Thyroid gland (tissue), 4 donors: Measurements from ENCODE around the gene UBE2E2.

ENCODE experiments used
- POLR2A ChIP-seq, 2 donors: fragments of 450-650 bp; IDR thresholded peaks; one replicate each; pipeline ENCODE4 v1.6.1; 2017; ENCODE audit warnings: antibody characterized with exemption in 2 of 2, mild to moderate bottlenecking in 2 of 2, moderate library complexity in 1 of 2
- TF ChIP-seq, protein P1 (sequence below), 6 experiments: fragments of 200-600 bp in 3 of 6; fragments of 450-650 bp in 3 of 6; sonication (generic) in 3 of 6; IDR thresholded peaks; one replicate each; pipeline ENCODE4 v1.5.1; 2016 to 2019; ENCODE audit warnings: antibody characterized with exemption in 6 of 6, mild to moderate bottlenecking in 2 of 6, inconsistent platforms in 1 of 6, moderate library complexity in 1 of 6

DNA sequence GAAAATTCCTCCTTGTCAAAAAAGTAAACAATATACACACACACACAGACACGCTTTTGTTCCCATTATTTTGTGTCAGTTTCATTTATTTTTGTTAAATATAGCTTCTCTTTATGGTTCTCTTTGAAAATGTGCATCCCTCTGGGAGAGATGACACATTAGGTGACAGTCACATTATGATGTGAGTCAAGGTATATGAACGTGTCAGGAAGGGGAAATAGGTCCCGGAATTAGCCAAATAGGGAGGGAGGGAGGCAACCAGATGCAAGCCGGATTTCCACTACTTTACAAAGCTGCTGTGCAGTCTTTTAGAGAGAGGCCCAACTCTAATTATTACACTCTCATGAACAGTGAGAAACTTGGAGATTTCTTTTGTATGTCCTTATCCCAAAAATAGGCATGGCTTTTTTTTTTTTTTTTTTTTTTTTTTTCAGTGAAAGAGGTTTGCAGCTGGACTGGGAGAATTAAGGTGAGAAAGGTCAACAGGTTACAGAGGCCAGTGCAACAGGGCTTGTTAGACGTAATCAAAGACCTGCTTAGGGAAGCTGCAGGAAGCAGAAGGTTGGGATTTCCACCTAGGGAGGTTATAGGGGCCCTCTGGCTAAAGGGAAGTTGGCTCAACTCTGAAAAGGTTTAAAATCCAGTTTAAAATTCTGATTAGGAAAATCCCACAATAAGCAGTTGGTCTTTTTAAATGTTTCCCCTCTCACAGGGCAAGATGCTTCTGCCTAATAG lies 362.1 kb downstream of the UBE2E2 start:
- TF ChIP-seq, protein P1, sequence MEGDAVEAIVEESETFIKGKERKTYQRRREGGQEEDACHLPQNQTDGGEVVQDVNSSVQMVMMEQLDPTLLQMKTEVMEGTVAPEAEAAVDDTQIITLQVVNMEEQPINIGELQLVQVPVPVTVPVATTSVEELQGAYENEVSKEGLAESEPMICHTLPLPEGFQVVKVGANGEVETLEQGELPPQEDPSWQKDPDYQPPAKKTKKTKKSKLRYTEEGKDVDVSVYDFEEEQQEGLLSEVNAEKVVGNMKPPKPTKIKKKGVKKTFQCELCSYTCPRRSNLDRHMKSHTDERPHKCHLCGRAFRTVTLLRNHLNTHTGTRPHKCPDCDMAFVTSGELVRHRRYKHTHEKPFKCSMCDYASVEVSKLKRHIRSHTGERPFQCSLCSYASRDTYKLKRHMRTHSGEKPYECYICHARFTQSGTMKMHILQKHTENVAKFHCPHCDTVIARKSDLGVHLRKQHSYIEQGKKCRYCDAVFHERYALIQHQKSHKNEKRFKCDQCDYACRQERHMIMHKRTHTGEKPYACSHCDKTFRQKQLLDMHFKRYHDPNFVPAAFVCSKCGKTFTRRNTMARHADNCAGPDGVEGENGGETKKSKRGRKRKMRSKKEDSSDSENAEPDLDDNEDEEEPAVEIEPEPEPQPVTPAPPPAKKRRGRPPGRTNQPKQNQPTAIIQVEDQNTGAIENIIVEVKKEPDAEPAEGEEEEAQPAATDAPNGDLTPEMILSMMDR (IDR thresholded peaks at IDR 0.05) = no peak
- no peak for TF ChIP-seq POLR2A (IDR thresholded peaks at IDR 0.05)
